Activated CD4-positive, alpha-beta T cell treated with anti-CD3 and anti-CD28 coated beads, Interleukin-2, amount 10 ng/mL, durations not matched to agents 24 days and 14 days (primary cell): Measurements from ENCODE around the gene C1orf21. TPM values are rescaled to one million over a fixed set of nuclear protein-coding genes. Genes with fewer than 3 reads are reported as not detected.

Experiments
- DNase-seq: peaks from one replicate; pipeline ENCODE4 v3.0.0; 2022
- H3K27ac Mint-ChIP-seq: one replicate; pipeline ENCODE4 v1.8.0; 2022; ENCODE audit warnings: mild to moderate bottlenecking, mixed read lengths
- H3K27me3 Mint-ChIP-seq: one replicate; pipeline ENCODE4 v1.8.0; 2022; ENCODE audit warnings: mixed read lengths
- H3K36me3 Mint-ChIP-seq: one replicate; pipeline ENCODE4 v1.8.0; 2022; ENCODE audit warnings: low read depth, mild to moderate bottlenecking, mixed read lengths
- H3K4me1 Mint-ChIP-seq: one replicate; pipeline ENCODE4 v1.8.0; 2021; ENCODE audit warnings: mixed read lengths
- H3K4me3 Mint-ChIP-seq: one replicate; pipeline ENCODE4 v1.8.0; 2022; ENCODE audit warnings: mild to moderate bottlenecking, moderate library complexity, mixed read lengths
- H3K9me3 Mint-ChIP-seq: one replicate; pipeline ENCODE4 v1.8.0; 2021; ENCODE audit warnings: mixed read lengths
- intact Hi-C: fragments of 100-400 bp; cut with micrococcal nuclease; formaldehyde crosslinking; loops from one replicate; pipeline ENCODE4 v1.15.1; 2023
- total RNA-seq: library from RNA; stranded (reverse); gene quantifications from 2 replicates; pipeline ENCODE4 v1.2.3, GENCODE V29; 2022

Gene C1orf21
- total RNA-seq, 1 donor from 2014 or later, result 2.5 TPM

DNA sequence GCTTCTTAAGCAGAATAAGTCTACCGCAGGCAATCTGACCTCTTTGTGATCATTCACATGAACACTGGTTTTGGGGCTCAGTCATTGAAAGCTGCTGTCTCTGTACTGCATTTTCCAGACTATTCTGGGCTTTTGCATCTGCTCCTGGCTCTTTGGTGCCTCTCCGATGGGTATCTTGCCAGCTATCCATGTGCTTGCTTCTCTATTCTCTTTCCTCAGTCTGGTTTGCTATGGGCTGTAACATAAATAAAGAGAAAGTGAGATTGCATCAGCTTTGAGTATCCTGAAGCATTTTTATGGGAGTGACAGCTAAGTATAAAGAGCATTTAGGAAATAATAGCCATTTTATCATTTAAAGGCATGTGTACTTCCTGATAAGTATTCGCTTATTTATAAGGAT is 70.7 kb downstream of the C1orf21 start:
- Mint-ChIP-seq H3K27me3 (no peaks in the 10 kb centered on the region), H3K9me3 (no peaks in the 10 kb centered on the region), H3K4me1 (no peaks in the 10 kb centered on the region), H3K27ac (no peak overlapping the region), H3K36me3 (no peaks in the 10 kb centered on the region), H3K4me3 (no peak overlapping the region)
- intact Hi-C loops, result no loop called here
- no peak for DNase-seq

DNA sequence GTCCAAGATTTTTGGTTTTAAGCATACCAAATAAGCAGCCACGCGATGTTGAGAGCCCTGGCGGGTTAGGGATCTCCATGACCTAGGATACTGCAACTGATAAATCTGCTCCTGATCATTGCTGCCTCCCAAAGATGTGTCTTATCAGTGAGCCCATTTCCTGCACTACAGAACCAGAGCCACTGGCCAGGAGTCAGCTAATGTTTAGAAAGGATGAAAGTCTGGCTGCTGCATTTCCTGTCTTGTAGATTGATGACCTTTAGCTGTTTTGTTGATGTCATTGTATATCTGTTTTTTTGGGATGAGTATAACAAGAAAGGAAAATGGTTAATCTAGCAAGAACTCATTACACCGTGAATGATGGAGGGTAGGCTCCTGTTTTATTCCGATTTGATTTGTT is 74.5 kb downstream of the C1orf21 start:
- H3K4me3 Mint-ChIP-seq, result no peak overlapping the region
- no peaks in the 10 kb centered on the region for H3K9me3 Mint-ChIP-seq
- no peak overlapping the region for H3K27ac Mint-ChIP-seq
- intact Hi-C loops, result no loop called here
- no peak for DNase-seq
- H3K36me3 Mint-ChIP-seq, result no peaks in the 10 kb centered on the region
- peaks cover 2% of the 10 kb centered on the region for H3K27me3 Mint-ChIP-seq
- no peaks in the 10 kb centered on the region for H3K4me1 Mint-ChIP-seq

DNA sequence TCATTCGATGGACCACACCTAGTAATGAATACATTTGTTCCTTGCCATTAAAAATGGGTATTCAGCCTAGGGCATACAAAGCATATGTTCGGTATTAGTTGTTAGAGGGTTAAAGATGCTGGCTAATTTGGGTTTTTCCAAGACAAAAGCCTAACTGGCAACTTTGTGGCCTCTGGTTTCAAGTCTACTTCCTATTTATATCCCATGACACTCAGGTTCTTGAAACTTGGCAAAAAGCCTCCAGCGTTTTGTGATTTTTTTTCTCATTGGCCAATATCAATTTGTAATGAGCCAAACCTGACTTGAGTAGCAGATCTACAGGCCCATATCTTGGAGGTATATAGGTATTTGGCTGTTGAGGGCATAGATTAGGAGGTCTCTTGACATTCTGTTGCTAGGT is 75.3 kb downstream of the C1orf21 start:
- H3K27ac Mint-ChIP-seq, result no peak overlapping the region
- H3K4me3 Mint-ChIP-seq, result no peak overlapping the region
- no peaks in the 10 kb centered on the region for H3K36me3 Mint-ChIP-seq
- H3K4me1 Mint-ChIP-seq, result no peaks in the 10 kb centered on the region
- intact Hi-C loops, result no loop called here
- H3K27me3 Mint-ChIP-seq, result peaks cover 2% of the 10 kb centered on the region
- no peak for DNase-seq
- no peaks in the 10 kb centered on the region for H3K9me3 Mint-ChIP-seq

DNA sequence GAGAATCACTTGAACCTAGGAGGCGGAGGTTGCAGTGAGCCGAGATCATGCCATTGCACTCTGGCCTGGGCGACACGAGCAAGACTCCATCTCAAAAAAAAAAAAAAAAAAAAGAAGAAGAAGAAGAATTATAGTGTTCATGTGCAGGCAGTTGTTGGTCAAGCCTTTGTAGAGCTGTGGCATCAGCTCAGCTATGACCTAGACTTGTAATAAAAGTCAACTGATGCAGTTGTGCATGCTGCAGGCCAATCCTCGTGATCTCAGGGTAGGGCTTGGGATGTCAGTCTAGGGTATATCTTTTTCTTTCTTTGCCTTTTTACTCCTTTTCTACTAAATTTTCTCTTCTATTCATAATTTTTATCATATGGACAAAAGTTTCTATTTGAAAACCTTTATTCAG is 76.2 kb downstream of the C1orf21 start:
- no peaks in the 10 kb centered on the region for H3K36me3 Mint-ChIP-seq
- no peak for DNase-seq
- no peak overlapping the region for H3K4me3 Mint-ChIP-seq
- peaks cover 2% of the 10 kb centered on the region for H3K27me3 Mint-ChIP-seq
- no peak overlapping the region for H3K27ac Mint-ChIP-seq
- intact Hi-C loops, result no loop called here
- H3K4me1 Mint-ChIP-seq, result no peaks in the 10 kb centered on the region
- no peaks in the 10 kb centered on the region for H3K9me3 Mint-ChIP-seq

DNA sequence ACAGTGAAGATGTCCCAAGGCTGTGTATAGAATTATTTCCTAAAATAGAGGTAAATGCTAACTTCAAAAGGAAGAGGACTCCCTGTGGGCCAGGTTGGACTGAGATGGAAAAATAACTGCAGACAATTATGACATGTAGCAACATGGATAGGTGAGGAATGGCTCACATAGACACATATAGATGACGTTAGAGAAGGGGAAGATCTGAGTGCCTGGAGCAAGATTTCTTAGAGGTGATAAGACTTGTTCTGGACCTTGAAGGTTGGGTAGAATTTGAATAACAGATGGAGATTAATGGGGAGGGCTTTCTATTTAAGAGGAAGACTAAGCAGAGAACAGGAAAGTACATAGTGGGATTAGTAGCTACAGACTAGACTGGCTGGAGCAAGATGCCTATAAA is 76.9 kb downstream of the C1orf21 start:
- H3K27ac Mint-ChIP-seq, result no peak overlapping the region
- peaks cover 2% of the 10 kb centered on the region for H3K27me3 Mint-ChIP-seq
- H3K4me3 Mint-ChIP-seq, result no peak overlapping the region
- H3K9me3 Mint-ChIP-seq, result no peaks in the 10 kb centered on the region
- intact Hi-C loops, result no loop called here
- no peaks in the 10 kb centered on the region for H3K36me3 Mint-ChIP-seq
- H3K4me1 Mint-ChIP-seq, result no peaks in the 10 kb centered on the region
- no peak for DNase-seq

DNA sequence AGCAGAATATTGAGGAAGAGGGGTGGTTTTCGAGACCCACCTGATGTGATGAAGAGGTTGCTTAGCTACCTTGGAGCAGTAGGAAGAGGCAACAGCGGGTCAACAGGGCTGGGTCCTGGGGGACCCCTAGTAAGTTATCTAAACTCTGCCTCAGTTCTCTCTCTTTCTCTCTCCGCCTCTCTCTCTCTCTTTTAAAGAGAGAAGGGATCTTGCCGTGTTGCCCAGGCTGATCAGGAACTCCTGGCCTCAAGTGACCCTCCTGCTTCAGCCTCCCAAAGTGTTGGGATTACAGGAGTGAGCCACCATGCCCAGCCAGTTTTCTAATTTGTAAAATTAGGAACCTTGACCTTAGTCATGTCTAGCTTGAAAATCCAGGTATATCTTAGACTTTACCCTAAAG is 77.9 kb downstream of the C1orf21 start:
- Mint-ChIP-seq H3K27me3 (peaks cover 2% of the 10 kb centered on the region), H3K36me3 (no peaks in the 10 kb centered on the region), H3K27ac (no peak overlapping the region), H3K4me1 (no peaks in the 10 kb centered on the region), H3K9me3 (no peaks in the 10 kb centered on the region), H3K4me3 (no peak overlapping the region)
- intact Hi-C loops, result no loop called here
- no peak for DNase-seq

DNA sequence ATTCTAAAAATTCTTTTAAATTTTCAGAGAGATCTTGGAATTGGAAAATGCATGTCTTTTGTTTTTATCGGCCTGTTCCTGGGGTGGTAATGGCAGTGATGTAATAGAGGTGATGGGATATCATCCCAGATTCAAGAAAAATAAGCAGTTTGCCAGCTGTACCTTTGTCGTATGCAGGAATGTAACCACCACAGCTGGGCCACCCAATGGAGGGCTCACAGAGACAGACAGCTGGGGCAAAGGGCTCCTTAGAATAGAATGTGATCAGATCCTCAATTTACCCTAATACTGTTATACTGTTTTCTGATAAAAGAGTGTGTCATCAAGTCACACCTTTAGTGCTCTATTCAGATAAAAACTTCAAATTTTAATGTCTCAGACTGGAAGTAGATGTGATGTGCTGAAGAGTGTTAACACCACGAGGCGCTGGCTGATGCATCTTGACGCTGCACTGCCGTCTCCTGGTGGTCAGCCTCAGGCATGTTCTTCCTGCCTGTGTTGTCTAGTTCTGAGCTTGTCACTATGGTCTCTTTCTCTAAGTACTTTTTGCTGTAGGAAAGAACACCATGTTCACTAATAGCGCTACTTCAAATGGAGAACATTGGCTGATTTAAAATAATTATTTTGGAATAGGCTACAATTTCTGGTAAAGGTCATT is 78.8 kb downstream of the C1orf21 start:
- Mint-ChIP-seq H3K27me3 (peaks cover 2% of the 10 kb centered on the region), H3K9me3 (no peaks in the 10 kb centered on the region), H3K27ac (no peak overlapping the region), H3K4me1 (no peaks in the 10 kb centered on the region), H3K4me3 (no peak overlapping the region), H3K36me3 (no peaks in the 10 kb centered on the region)
- DNase-seq, result no peak
- intact Hi-C loops, result no loop called here

DNA sequence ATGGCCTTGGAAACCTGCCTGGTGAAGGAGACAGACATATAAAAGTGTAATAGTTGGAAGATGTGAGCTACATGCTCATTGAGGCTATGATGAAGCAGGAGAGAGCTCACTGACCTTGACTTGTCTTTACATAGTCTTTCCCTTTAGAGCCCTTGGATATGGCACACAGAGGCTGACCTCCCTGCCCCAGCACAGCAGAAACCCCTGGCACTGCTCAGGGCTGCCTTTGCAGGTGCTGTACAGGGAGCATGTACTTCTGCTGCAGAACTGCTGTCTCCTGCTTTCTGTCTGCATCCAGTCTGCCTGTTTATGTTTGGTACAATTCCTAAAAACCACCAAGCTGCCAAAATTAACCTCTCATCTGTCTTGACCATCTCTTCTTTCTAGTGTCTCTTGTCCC is 80.5 kb downstream of the C1orf21 start:
- Mint-ChIP-seq H3K27me3 (peaks cover 2% of the 10 kb centered on the region), H3K36me3 (no peaks in the 10 kb centered on the region), H3K4me1 (no peaks in the 10 kb centered on the region), H3K9me3 (no peaks in the 10 kb centered on the region), H3K27ac (no peak overlapping the region), H3K4me3 (no peak overlapping the region)
- intact Hi-C loops, result no loop called here
- DNase-seq, result no peak

DNA sequence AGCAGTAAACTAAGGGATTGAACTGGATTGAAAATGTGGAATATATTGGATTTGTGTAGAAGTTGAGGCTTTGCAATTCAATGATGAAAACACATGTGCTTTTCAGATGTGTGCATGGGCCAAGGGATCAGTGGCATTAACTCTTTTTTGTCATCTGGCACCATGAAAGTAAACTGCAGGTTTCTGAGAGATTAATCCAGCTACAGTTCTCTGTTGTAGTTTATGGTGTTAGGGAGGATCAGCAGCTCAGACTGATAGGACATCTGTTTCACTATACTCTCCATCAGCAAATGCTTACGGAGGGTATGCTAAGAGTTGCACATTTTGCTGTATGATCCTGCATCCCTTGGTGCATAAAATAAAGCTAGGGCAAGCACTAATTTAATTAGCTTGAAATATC is 82.6 kb downstream of the C1orf21 start:
- Mint-ChIP-seq H3K36me3 (no peaks in the 10 kb centered on the region), H3K4me1 (no peaks in the 10 kb centered on the region), H3K27ac (no peak overlapping the region), H3K9me3 (no peaks in the 10 kb centered on the region), H3K27me3 (peaks cover 2% of the 10 kb centered on the region), H3K4me3 (no peak overlapping the region)
- DNase-seq, result no peak
- intact Hi-C loops, result no loop called here

DNA sequence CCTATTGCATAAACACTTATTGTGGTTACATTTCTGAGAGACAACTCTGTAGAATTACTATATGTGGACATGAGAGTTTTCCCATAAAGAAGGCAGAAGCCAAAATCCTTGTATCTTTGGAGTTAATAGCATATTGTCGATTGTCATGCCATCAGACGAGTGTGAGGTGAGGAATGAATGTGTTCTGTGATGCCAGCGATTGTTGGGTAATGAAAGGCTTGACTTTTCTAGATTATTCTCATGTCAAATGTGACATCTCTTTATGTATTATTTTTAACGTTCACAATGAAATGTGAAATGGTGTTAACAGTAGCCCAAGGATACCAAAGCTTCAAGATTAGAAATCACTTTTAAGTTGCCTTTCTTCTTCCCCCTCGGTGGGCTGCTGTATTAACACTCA is 84.9 kb downstream of the C1orf21 start:
- Mint-ChIP-seq H3K4me1 (no peaks in the 10 kb centered on the region), H3K36me3 (no peaks in the 10 kb centered on the region), H3K9me3 (no peaks in the 10 kb centered on the region), H3K27ac (no peak overlapping the region), H3K4me3 (no peak overlapping the region), H3K27me3 (peaks cover 5% of the 10 kb centered on the region)
- DNase-seq, result no peak
- intact Hi-C loops, result no loop called here

DNA sequence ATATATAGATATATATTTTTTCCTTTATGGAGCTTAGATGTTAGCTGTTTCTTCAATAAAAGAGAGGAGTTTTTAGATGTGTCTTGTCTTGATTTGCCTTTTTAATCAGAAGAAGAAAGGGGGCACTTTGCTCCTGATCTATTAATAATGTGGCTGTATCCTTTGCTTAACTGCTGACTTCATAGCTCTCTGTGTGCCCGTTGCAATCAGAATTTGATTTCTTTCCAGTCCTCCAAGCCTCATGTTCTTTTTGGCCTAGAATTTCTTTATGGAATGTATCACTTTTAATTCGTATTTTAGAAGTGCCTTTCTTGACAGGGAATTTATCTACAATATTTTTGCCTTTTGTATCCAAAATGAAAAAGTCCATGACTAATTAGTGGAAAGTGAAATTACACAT is 85.3 kb downstream of the C1orf21 start:
- H3K27me3 Mint-ChIP-seq, result peaks cover 5% of the 10 kb centered on the region
- no peak overlapping the region for H3K4me3 Mint-ChIP-seq
- no peak for DNase-seq
- no peaks in the 10 kb centered on the region for H3K4me1 Mint-ChIP-seq
- intact Hi-C loops, result no loop called here
- H3K27ac Mint-ChIP-seq, result no peak overlapping the region
- no peaks in the 10 kb centered on the region for H3K9me3 Mint-ChIP-seq
- H3K36me3 Mint-ChIP-seq, result no peaks in the 10 kb centered on the region

DNA sequence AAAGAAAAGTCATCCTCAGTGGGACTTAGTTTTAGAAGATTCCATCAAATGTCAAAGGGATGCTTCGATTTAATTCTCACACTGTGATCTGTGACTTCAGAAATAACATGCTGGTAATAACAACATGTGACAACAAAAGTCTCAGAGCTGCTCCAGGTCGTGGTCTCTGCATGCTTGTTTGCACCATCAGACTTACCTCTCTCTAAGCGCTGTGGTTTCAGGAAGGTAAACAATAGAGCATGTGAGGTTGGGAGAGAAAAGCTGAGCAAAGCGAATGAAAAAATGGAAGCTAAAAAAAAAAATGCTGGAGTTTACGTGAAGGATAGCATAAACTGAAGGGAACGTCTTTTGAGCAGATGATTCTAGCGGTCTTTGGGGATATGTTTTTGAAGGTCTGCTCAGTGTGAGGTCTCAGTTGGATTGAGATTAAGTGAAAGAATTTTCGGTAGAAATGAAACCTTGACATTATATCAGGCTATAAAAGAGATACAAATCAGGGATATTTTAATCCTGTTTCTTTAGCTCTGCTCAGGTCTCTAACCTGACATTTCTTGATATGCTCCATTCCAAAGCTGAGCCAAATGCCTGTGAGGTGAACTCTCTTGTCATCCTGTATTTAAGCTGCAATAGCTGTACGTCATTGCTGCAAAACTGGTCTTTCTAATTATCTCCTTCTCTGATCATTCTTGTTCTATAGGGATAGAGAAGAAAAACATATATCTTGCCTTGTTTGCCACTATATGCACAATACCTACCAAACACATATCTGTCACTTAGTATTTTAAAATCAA is 86.5 kb downstream of the C1orf21 start:
- no peak for DNase-seq
- Mint-ChIP-seq H3K9me3 (no peaks in the 10 kb centered on the region), H3K36me3 (no peaks in the 10 kb centered on the region), H3K27ac (no peak overlapping the region), H3K27me3 (peaks cover 5% of the 10 kb centered on the region), H3K4me1 (no peaks in the 10 kb centered on the region), H3K4me3 (no peak overlapping the region)
- intact Hi-C loops, result no loop called here

DNA sequence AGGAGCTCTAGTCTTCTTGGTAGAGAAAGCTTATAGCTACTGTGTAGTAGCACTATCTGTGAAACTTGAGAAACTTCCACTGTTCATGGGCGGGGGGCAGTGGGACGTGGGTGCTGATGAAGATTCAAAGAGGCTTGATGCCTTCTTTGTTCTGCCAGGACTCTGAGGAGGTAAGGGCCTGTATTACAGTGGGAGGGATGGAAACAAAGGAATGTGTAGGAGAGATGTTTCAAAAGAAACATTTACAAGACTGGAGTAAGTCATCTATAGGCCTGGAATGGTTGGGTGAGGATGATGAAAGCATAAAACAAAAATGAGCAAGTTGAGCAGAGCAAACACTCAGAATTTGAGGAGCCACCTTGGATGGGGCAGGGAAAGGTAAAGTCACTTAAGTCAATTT is 89.4 kb downstream of the C1orf21 start:
- intact Hi-C loops, result no loop called here
- no peak for DNase-seq
- Mint-ChIP-seq H3K27me3 (peaks cover 5% of the 10 kb centered on the region), H3K4me3 (no peak overlapping the region), H3K4me1 (no peaks in the 10 kb centered on the region), H3K27ac (no peak overlapping the region), H3K9me3 (no peaks in the 10 kb centered on the region), H3K36me3 (no peaks in the 10 kb centered on the region)

DNA sequence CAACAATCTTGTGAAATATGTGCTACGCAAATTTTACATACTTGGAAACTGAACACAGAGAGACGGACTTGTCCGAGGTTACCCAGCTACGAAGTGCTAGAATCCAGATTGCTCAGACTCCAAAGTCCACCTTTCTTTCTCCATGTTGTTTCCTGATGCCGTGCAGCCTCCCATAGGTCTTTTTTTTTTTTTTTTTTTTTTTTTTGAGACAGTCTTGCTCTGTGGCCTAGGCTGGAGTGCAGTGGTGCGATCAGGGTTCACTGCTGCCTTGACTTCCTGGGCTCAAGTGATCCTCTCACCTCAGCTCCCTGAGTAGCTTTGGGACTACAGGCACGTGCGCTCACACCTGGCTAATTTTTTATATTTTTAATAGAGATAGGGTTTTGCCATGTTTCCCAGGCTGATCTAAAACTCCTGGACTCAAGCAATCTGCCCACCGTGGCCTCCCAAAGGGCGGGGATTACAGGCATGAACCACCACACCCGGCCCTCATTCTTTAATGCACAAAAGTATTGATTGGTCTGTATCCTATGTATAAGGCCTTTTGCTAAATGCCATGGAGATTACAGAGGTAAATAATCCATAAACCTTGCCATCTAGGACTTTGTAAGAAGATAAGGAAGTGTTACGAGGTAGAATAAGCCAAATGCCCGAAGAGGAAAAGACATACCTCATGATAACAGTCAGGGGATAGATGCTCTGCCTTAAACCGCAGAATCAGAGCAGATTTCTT is 92.8 kb downstream of the C1orf21 start:
- H3K27me3 Mint-ChIP-seq, result peaks cover 3% of the 10 kb centered on the region
- no peaks in the 10 kb centered on the region for H3K9me3 Mint-ChIP-seq
- no peak overlapping the region for H3K27ac Mint-ChIP-seq
- intact Hi-C loops, result no loop called here
- no peak for DNase-seq
- no peaks in the 10 kb centered on the region for H3K36me3 Mint-ChIP-seq
- H3K4me1 Mint-ChIP-seq, result no peaks in the 10 kb centered on the region
- no peak overlapping the region for H3K4me3 Mint-ChIP-seq
